Karpas-422 (cell line): ENCODE results near the gene PIGM. TPM values are rescaled to one million over a fixed set of nuclear protein-coding genes. Genes with fewer than 3 reads are reported as not detected.

Experiments used
- DNase-seq: peaks from one replicate; pipeline ENCODE4 v3.0.0-alpha.2; 2015
- H2AFZ ChIP-seq: fragments of 200-600 bp; sonication (generic); 2 replicates; pipeline ENCODE4 v1.6.1; 2014; ENCODE audit warnings: antibody characterized with exemption, low read length, mixed read lengths
- H3K27ac ChIP-seq: fragments of 200-600 bp; sonication (generic); 2 replicates; pipeline ENCODE4 v1.5.1; 2014; ENCODE audit warnings: mild to moderate bottlenecking, low read length, moderate library complexity
- H3K27me3 ChIP-seq: fragments of 200-600 bp; sonication (generic); 2 replicates; pipeline ENCODE4 v1.6.1; 2014; ENCODE audit warnings: low read length, mixed read lengths
- H3K36me3 ChIP-seq: fragments of 200-600 bp; sonication (generic); 2 replicates; pipeline ENCODE4 v1.6.1; 2014; ENCODE audit warnings: low read length, mixed read lengths; ENCODE audit not compliant: insufficient read depth
- H3K4me1 ChIP-seq: fragments of 200-600 bp; sonication (generic); 2 replicates; pipeline ENCODE4 v1.6.1; 2014; ENCODE audit warnings: mild to moderate bottlenecking, low read length, mixed read lengths
- H3K4me2 ChIP-seq: fragments of 200-600 bp; sonication (generic); 2 replicates; pipeline ENCODE4 v1.6.1; 2014; ENCODE audit warnings: low read length, low read depth, mild to moderate bottlenecking; ENCODE audit not compliant: poor library complexity, severe bottlenecking
- H3K4me3 ChIP-seq: fragments of 200-600 bp; sonication (generic); 2 replicates; pipeline ENCODE4 v1.5.1; 2014; ENCODE audit warnings: mild to moderate bottlenecking, antibody characterized with exemption, low read length, mixed read lengths
- H3K79me2 ChIP-seq: fragments of 200-600 bp; sonication (generic); 2 replicates; pipeline ENCODE4 v1.6.1; 2014; ENCODE audit warnings: mild to moderate bottlenecking, low read length, mixed read lengths
- H3K9ac ChIP-seq: fragments of 200-600 bp; sonication (generic); 2 replicates; pipeline ENCODE4 v1.6.0; 2014; ENCODE audit warnings: low read length
- H3K9me2 ChIP-seq: fragments of 200-600 bp; sonication (generic), shearing (Covaris generic); replicated peaks from 2 replicates; pipeline ENCODE4 v1.6.0; 2014; ENCODE audit warnings: mild to moderate bottlenecking, low read length, moderate library complexity; ENCODE audit not compliant: insufficient read depth
- H3K9me3 ChIP-seq: fragments of 300-700, 200-600 bp; sonication (generic); 2 replicates; pipeline ENCODE4 v1.6.1; 2014; ENCODE audit warnings: low read length, mixed read lengths
- H4K20me1 ChIP-seq: fragments of 200-600 bp; sonication (generic); 2 replicates; pipeline ENCODE4 v1.6.1; 2014; ENCODE audit warnings: mild to moderate bottlenecking, antibody characterized with exemption, low read length, low read depth; ENCODE audit not compliant: insufficient read depth
- total RNA-seq: library from RNA; depleted of rRNA; stranded (reverse); fragments of >200 nt; shearing (Covaris generic); gene quantifications from 2 replicates; pipeline ENCODE4 v1.2.3, GENCODE V29; 2014; ENCODE audit warnings: low replicate concordance; rRNA removed

Gene PIGM
- total RNA-seq, 1 experiment from 2014 or later, result 6.3 TPM

DNA sequence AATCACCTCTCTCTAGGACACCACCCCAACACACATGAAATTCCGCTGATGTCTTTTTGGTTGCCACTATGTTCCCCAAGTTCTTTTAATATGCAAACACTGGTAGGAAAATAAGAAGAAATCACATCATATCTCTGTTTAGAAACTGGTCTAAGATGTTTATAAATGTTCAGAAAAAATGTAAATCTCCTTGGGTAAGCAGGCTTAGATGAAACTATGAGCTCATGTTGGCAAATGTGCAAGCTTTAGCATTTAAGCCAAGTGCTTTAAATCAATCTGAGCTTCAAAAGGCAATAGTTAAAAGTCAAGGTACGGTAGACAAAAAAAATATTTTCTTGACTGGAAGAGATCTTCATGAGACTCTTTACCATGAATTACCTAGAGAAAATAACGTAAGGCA, 52.5 kb downstream of the PIGM start:
- Histone ChIP-seq H3K9me3 (no peaks in the 10 kb centered on the region), H3K9ac (no peak overlapping the region), H3K4me1 (no peaks in the 10 kb centered on the region), H4K20me1 (no peaks in the 10 kb centered on the region), H3K4me3 (no peak overlapping the region), H2AFZ (no peak overlapping the region), H3K36me3 (no peaks in the 10 kb centered on the region), H3K9me2 (no peaks in the 10 kb centered on the region), H3K4me2 (no peak overlapping the region), H3K27ac (no peak overlapping the region), H3K27me3 (0 out of 2 replicates have a peak, but pooled peaks cover 3% of the 10 kb centered on the region), H3K79me2 (no peaks in the 10 kb centered on the region)
- no peak for DNase-seq

DNA sequence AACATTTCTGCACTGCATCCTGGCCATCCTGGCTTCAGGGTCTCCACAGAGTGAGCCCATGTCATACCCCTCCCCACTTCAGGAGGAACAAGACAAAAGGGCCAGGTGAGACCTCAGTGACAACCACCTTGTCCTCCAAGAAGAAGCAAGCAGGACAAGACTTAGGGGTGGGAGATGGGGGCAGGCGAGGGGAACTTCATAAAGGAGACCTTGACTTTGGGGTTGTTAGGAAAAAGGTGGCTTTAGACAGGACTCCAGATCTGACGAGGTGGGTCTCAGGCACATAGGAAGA, 53.7 kb downstream of the PIGM start:
- Histone ChIP-seq H3K4me3 (no peak overlapping the region), H4K20me1 (no peaks in the 10 kb centered on the region), H3K27me3 (0 out of 2 replicates have a peak, but pooled peaks cover 3% of the 10 kb centered on the region), H3K27ac (no peak overlapping the region), H3K4me2 (no peak overlapping the region), H3K9me3 (no peaks in the 10 kb centered on the region), H2AFZ (no peak overlapping the region), H3K9ac (no peak overlapping the region), H3K4me1 (no peaks in the 10 kb centered on the region), H3K79me2 (no peaks in the 10 kb centered on the region), H3K36me3 (no peaks in the 10 kb centered on the region), H3K9me2 (no peaks in the 10 kb centered on the region)
- DNase-seq, result no peak

DNA sequence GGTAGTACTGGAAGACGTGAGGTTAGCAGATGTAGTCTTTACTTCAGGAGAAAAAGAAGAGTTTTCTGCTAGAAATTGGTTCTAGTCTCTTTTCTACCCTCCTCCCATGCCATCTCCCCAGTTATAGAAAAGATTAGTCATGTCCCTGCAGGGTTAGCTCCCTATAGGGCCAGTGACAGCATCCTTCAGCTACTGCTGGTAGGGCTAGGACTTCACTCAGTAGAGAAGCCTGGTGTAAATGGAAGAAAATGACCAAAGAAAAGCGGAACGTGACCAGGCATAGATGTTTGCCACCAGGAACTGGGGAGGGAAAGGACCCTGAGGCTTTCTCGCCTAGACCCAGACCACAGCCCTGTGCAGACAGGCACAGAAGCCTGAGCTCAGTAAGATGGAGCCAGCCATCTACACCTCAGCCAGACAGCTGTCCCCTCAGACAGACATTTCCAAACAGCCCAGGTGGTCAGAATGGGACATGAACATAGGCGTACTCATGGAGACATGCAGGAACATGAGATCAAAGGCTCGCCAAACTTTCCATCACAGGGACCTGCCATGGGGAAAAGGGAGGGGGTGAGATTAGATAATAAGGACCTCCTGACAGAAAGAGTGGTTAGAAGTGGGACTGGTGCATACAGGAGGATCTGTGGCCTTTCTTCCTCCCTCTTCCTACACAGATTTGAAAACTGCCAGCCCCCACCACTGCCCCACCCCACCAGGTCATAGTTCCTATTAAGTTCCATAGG, 54.3 kb downstream of the PIGM start:
- H3K27ac ChIP-seq, result no peak overlapping the region
- H3K36me3 ChIP-seq, result no peaks in the 10 kb centered on the region
- H2AFZ ChIP-seq, result no peak overlapping the region
- no peak overlapping the region for H3K4me3 ChIP-seq
- H4K20me1 ChIP-seq, result no peaks in the 10 kb centered on the region
- H3K4me1 ChIP-seq, result no peaks in the 10 kb centered on the region
- H3K9me3 ChIP-seq, result no peaks in the 10 kb centered on the region
- 0 out of 2 replicates have a peak, but pooled peaks cover 3% of the 10 kb centered on the region for H3K27me3 ChIP-seq
- no peak overlapping the region for H3K9ac ChIP-seq
- no peak overlapping the region for H3K4me2 ChIP-seq
- no peaks in the 10 kb centered on the region for H3K9me2 ChIP-seq
- H3K79me2 ChIP-seq, result no peaks in the 10 kb centered on the region
- no peak for DNase-seq

Other genes starting within 250 kb of the PIGM start
- gene FCRL6, start 229.6 kb downstream of the PIGM start, total RNA-seq, result not detected in 2 replicates
- gene SLAMF8, start 205.1 kb downstream of the PIGM start, total RNA-seq, result not detected in 2 replicates
- not detected in 2 replicates for gene VSIG8, start 169.3 kb downstream of the PIGM start, total RNA-seq
- 1.2 TPM in 1 of 2 replicates, not detected in the other for gene CFAP45, start 131.8 kb downstream of the PIGM start, total RNA-seq
- 141 and 188 TPM in 2 replicates for gene TAGLN2, start 106.5 kb downstream of the PIGM start, total RNA-seq
- gene IGSF9, start 86.4 kb downstream of the PIGM start, total RNA-seq, result not detected in 2 replicates
- not detected in 2 replicates for gene SLAMF9, start 77.8 kb downstream of the PIGM start, total RNA-seq
- not detected in 2 replicates for gene KCNJ10, start 38.2 kb upstream of the PIGM start, total RNA-seq
- not detected in 2 replicates for gene KCNJ9, start 49.5 kb upstream of the PIGM start, total RNA-seq
- 15.8 and 33.8 TPM in 2 replicates for gene IGSF8, start 66.6 kb upstream of the PIGM start, total RNA-seq
- gene ATP1A2, start 83.8 kb upstream of the PIGM start, total RNA-seq, result not detected in 2 replicates
- gene ATP1A4, start 119.6 kb upstream of the PIGM start, total RNA-seq, result not detected in 2 replicates
- gene CASQ1, start 158.6 kb upstream of the PIGM start, total RNA-seq, result not detected in 2 replicates
- 40.1 and 69.1 TPM in 2 replicates for gene PEA15, start 173.4 kb upstream of the PIGM start, total RNA-seq
- gene DCAF8, start 230.6 kb upstream of the PIGM start, total RNA-seq, result 89.7 and 132 TPM in 2 replicates